Measurements from ENCODE around the gene TBC1D22A.

- TF ChIP-seq POLR2A (IDR thresholded peaks at IDR 0.05) (no peak), CTCF (IDR thresholded peaks at IDR 0.05) (no peak)
Measured at GRCh38 chr22:47055921-47056320, 293.5 kb downstream of the TBC1D22A start.

Measured in heart left ventricle (tissue), 13 donors.